ENCODE results near the gene AHI1. TPM values are rescaled to one million over a fixed set of nuclear protein-coding genes. Genes with fewer than 3 reads are reported as not detected.

The AHI1 gene
- total RNA-seq, 4 donors from 2014 or later = 17.3 to 50.4 (median 24.5) TPM

DNA sequence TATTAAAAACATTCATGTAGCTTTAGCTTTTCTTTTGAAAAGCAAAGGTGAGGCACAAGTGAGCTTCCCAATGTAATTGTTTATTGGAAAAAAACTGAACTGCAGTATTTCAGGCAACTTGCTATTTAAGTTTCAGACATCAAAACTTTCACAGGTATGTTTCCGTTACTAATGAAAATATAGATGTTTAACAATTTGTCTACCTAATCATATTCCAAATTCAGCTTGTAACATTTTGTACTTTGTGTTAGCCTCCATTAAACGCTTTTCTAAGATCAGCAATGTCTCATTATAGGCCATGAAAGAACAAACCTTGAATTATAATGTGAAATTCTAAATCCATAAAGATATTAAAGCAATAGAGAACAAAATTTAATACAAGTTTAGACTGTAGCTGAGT is 69.5 kb downstream of the AHI1 start:
- TF ChIP-seq, protein P1, sequence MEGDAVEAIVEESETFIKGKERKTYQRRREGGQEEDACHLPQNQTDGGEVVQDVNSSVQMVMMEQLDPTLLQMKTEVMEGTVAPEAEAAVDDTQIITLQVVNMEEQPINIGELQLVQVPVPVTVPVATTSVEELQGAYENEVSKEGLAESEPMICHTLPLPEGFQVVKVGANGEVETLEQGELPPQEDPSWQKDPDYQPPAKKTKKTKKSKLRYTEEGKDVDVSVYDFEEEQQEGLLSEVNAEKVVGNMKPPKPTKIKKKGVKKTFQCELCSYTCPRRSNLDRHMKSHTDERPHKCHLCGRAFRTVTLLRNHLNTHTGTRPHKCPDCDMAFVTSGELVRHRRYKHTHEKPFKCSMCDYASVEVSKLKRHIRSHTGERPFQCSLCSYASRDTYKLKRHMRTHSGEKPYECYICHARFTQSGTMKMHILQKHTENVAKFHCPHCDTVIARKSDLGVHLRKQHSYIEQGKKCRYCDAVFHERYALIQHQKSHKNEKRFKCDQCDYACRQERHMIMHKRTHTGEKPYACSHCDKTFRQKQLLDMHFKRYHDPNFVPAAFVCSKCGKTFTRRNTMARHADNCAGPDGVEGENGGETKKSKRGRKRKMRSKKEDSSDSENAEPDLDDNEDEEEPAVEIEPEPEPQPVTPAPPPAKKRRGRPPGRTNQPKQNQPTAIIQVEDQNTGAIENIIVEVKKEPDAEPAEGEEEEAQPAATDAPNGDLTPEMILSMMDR (IDR thresholded peaks at IDR 0.05; ENCODE audit: low read depth) = no peak

DNA sequence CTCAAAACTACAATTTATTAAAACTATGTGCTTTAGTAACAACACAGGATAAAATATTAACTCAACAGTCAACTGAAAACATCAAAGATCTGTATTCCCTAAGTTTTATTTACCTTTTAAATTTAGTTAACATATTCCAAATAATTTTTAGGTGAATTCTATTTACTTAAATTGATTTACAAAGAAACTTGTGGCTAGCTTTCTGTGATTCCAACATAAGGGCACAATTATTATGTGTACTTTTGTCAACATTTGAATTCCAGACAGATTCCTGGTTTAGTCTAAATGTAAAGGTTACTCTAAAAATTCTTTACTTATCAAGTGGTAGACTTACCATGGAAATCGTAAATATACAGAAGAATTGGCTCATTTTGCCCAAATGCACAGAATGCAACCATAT is 70.7 kb downstream of the AHI1 start:
- TF ChIP-seq, protein P1 (IDR thresholded peaks at IDR 0.05; ENCODE audit: low read depth) = no peak

DNA sequence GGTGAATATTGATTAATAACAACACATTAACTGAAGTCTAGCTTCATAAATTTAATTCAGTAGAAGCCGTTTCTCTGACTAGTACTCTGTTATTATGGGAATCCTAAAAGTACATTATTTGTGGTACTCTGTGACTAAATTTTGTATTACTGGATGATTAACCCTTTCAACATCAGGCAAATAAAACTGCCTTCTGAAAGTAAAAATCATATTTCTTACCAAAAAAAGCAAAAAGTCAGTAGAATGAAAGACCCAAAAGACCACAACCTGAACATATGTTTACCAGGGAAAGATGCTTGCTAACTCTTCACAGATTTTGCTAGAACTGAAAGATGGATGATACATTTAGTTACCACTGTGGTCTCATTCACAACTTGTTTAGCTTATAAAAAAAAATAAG is 73.2 kb downstream of the AHI1 start:
- TF ChIP-seq, protein P1 (IDR thresholded peaks at IDR 0.05; ENCODE audit: low read depth) = no peak

GRCh38 chr6:135423649-135424128 is 73.9 kb downstream of the AHI1 start:
- TF ChIP-seq, protein P1 (IDR thresholded peaks at IDR 0.05; ENCODE audit: low read depth) = no peak

GRCh38 chr6:135419162-135419561 is 78.4 kb downstream of the AHI1 start:
- TF ChIP-seq, protein P1 (IDR thresholded peaks at IDR 0.05; ENCODE audit: low read depth) = no peak

- TF ChIP-seq, protein P1 (IDR thresholded peaks at IDR 0.05; ENCODE audit: low read depth) = no peak
Measured at GRCh38 chr6:135418040-135418760, 79.3 kb downstream of the AHI1 start.

DNA sequence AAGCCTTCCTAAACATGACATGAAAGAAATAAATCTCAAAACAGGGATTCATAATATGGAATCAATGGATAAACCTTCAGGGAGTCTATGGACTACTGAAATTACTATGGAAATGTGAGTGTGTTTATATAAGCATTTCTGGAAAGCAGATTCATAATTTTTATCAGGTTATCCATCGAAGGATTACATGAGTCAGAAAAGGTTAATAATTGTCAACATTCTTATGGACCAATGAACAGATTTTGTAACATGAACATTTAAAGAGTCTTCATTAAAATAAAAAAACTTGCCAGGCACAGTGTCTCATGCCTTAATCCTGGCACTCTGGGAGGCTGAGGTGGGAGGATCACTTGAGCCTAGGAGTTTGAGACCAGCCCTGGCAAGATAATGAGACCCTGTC is 84.8 kb downstream of the AHI1 start:
- TF ChIP-seq, protein P1 (IDR thresholded peaks at IDR 0.05; ENCODE audit: low read depth) = no peak
